MM.1S (cell line): ENCODE measurements around the gene EMX1.

Experiments used
- EZH2 ChIP-seq: fragments of 300-600 bp; sonication (generic); optimal IDR thresholded peaks from 2 replicates; pipeline ENCODE3; 2017; ENCODE audit warnings: low read depth, mild to moderate bottlenecking, antibody characterized with exemption, low read length, mixed read lengths
- EZH2phosphoT487 ChIP-seq: fragments of 300-600 bp; sonication (generic); IDR thresholded peaks from 2 replicates; pipeline ENCODE4 v1.6.1; 2018; ENCODE audit warnings: antibody characterized with exemption, low read length
- TF ChIP-seq, protein P1 (sequence below): fragments of 300-600 bp; sonication (generic); IDR thresholded peaks from 2 replicates; pipeline ENCODE4 v1.5.1; 2016; ENCODE audit warnings: antibody characterized with exemption, low read length, mixed read lengths

DNA sequence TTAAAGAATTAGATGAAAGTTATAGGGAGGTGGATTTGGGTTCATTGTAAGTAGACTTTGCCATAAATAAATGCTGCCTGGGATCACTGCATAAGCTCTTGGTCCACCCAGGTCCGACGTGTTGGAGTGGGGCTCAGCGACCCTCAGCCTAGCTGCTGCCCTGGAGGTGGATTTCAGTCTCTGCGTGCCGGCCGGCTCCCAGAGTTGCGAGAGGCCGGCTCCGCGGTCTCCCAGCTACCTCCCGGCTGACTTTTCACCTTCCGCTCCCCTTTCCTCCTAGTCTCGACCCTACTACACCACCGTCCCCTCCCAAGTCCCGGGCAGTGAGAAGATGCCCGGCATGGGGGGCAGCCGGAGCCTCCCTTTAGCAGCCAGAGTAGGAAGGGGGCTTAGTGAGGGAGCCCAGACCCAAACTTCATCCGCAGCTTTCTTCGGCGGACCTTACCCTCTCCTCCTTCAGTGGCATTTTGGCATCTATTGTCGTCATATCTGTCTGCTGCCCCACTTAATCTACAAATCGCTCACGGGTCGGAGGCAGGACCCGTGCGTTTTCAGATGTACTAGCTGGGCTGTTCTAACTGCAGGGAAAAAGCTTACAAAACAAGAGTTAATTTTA is 8.1 kb downstream of the EMX1 start:
- no peak for TF ChIP-seq EZH2phosphoT487
- TF ChIP-seq, protein P1, sequence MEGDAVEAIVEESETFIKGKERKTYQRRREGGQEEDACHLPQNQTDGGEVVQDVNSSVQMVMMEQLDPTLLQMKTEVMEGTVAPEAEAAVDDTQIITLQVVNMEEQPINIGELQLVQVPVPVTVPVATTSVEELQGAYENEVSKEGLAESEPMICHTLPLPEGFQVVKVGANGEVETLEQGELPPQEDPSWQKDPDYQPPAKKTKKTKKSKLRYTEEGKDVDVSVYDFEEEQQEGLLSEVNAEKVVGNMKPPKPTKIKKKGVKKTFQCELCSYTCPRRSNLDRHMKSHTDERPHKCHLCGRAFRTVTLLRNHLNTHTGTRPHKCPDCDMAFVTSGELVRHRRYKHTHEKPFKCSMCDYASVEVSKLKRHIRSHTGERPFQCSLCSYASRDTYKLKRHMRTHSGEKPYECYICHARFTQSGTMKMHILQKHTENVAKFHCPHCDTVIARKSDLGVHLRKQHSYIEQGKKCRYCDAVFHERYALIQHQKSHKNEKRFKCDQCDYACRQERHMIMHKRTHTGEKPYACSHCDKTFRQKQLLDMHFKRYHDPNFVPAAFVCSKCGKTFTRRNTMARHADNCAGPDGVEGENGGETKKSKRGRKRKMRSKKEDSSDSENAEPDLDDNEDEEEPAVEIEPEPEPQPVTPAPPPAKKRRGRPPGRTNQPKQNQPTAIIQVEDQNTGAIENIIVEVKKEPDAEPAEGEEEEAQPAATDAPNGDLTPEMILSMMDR: no peak
- no peak for TF ChIP-seq EZH2
